NOMO-1 treated with dmso at 0.1 percent for 144 hours (cell line): ENCODE results near the gene HTRA3.
A peak's percentile ranks its signal among the peaks of the same experiment; 100 is the strongest.

Experiments used
- DNase-seq: peaks from one replicate; lab custom pipeline; 2025; ENCODE audit not compliant: unreplicated experiment; lab: John Stamatoyannopoulos, UW

HTRA3 gene

DNA sequence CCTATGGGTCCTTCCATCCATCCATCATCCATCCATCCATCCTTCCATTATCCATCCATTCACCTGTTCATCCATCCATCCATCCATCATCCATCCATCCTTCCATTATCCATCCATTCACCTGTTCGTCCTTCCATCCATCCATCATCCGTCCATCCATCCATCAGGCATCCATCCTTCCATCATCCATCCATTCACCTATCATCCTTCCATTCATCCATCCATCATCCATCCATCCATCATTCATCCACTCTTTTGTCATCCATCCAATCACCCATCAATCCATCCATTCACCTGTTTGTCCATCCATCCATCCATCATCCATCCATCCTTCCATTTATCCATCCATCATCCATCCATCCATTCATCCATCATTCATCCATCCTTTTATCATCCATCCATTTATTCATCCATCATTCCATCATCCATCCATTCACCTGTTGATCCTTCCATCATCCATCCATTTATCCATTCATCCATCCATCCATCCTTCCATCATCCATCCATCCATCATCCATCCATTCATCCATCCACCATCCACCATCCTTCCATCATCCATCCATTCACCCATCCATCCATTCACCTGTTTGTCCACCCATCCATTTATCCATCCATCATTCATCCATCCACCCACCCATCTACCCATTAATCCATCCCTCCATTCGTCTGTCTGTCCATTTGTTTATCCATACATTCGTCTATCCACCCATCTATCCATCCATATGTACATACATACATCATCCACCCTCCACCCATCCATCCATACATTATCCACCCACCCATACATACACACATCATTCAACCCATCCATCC, 35.7 kb upstream of the HTRA3 start:
- DNase-seq = no peak

DNA sequence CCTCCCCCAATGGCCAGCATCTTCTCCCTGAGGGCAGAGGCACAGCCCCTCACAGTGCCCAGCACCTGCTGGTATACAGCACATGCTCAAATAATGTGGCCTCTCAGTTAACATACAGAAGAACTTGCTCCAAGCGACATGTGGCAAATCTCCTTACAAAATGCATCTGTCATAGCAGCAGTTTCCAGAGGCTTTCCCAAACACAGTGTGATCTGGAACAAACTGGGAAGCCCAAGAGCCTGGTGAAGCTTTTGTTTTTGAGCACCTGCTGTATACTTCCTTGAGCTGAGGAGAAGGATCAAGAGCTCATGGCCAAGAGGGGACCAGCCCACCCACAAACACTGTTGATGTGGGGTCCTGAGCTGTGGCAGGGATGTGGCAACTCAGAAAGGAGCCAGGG, 34.8 kb upstream of the HTRA3 start:
- no peak for DNase-seq

DNA sequence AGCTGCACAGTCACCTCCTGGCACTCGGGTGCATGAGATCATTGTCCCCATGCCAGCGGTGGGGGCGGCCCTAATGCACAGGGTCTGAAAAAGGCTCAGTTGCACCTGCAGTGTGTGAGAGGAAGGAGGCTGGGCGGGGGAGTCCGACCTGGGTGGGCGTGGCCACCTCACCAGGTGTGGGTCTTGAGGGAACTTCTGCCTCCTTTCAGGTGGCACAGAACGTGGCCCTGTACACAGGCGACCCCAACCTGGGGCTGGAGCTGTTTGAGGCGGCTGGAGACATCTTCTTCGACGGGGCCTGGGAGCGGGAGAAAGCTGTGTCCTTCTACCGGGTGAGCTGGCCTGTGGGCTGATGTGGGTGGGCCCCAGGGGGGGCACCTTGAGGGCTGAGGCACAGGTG, 34.3 kb upstream of the HTRA3 start:
- no peak for DNase-seq

DNA sequence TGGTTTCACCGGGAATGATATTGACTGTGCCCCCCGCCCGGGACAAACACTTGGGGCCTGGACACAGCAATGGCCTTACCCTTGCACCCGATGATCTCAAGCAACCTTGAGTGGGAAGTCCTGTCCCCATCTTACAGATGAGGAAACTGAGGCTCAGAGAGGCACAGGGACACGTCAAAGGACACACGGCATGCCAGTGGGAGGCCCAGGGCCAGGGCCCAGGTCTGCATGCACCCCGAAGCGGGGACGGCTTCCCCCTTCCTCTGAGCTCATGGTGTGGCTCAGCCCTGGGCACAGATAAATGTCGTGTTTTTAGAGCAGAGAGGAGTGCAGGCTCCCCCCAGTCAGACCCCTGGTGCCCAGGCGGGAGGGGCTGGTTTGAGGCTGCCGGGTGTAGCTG, 33.9 kb upstream of the HTRA3 start:
- DNase-seq = no peak

DNA sequence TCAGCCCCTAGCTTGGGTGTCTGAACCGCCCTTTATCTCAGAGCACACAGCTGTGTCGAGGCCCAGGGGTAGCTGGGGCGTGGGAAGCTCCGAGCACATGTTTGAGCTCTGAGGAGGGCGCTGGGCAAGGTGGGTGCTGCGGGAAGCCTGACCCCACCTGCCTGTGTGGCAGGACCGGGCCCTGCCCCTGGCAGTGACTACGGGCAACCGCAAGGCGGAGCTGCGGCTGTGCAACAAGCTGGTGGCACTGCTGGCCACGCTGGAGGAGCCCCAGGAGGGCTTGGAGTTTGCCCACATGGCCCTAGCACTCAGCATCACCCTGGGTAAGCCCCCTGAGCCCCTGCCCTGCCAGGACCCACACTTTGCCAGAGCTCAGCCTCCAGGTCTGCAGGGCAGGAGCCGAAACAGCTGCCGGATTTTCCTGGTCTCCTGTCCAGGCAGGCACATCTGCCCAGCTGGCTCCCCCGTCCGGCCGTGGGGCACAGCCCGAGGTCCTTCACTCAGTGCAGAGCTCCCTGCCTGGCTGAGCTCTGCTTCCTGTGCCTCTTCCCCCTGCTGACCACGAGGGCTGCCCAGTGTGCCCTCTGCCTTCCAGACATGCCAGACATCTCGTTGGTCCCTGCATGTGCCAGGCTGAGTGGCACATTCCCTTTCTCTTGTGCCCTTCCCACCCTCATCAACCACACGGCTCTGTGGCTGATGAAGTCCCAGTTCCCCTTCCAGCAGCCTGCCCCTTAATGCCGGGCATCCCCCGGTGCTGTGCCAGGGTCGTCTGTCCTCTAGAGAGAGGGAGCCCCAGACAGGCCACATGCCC, 33.2 kb upstream of the HTRA3 start:
- no peak for DNase-seq

DNA sequence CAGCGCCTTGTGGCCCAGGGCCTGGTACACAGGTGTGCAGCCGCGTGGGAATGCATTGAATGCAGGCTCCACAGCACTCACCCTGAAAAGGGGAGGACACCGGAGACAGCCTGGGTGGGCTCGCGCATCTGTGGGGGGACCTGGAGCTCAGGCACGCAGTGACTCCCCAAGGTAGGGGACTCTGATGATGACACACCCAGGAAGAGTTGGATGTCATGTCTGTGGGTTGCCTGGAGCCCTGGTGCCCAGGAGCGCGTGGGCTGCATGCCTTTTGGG, 32.7 kb upstream of the HTRA3 start:
- DNase-seq = no peak

DNA sequence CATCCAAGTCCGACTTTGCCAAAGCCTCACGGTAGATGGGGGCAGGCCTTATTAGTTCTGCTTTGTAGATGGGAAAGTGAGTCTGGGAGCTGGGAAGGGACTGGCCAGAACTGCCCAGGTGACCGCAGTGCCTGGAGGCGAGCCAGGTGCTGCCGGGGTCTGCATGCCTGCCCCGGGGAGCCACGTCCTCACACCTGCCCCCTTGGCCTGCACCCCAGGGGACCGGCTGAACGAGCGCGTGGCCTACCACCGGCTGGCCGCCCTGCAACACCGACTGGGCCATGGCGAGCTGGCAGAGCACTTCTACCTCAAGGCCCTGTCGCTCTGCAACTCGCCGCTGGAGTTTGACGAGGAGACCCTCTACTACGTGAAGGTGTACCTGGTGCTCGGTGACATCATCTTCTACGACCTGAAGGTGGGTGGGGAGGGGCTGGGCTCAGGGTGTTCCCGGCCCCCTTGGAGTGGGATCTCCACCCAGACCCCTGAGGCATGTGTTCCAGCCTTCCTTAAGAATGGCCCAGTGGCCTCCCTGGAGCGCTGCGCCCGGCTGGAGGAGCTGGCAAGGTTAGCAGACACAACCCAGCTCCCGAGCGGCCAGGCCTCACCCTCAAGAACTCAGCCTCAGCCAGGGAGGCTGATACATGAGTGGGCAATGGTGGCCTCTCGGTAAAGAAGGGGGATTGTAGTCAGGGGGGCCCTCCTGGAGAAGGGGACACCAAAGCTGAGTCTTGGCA, 32.1 kb upstream of the HTRA3 start:
- DNase-seq = no peak

DNA sequence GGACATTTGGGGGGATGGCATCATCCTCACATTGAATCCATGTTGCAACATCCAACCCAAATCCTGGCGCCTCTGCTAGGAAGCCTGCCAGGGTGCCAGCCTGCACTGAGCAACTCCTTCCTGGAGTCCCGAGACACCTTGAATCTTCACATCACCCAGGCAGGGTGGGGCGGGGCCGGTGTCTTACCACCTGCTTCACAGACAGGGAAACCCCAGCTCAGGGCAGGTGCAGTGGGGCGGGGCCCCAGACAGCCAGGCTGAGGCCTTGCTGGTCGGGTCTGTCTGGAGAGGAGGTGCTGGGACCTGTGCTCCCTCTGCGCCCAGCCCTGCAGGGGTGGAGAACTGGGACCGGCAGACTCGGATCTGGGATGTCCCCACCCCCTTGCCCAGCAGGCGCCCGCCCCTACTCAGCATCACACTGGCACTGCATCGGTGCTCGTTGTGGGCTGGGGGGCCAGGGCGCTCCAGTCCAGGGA, 31.5 kb upstream of the HTRA3 start:
- no peak for DNase-seq

DNA sequence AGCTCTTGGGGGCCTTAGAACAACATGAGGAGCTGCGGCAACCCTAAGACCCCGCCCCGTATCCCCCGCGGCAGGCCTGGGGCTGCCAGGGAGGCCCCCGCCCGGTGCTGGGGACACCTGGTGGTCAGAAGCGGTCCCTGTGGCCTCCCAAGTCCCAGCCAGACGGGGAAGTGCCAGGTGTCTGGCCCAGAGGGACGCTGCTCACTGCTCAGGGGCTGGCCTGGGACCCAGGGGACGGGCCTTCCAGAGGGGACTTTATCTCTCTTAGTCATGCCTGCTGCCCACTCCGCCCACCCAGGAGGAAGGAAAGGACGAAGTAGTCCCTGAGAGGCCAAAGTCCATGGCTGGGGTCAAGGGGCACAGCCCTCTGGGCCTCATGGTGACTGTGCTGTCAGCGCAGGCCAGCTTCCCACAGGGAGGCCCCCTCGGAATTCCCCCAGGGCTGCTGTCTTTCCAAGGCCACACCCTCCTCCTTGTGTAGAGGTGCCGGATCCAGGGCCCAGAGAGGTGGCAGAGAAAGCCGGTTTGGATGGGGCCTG, 31.0 kb upstream of the HTRA3 start:
- no peak for DNase-seq

DNA sequence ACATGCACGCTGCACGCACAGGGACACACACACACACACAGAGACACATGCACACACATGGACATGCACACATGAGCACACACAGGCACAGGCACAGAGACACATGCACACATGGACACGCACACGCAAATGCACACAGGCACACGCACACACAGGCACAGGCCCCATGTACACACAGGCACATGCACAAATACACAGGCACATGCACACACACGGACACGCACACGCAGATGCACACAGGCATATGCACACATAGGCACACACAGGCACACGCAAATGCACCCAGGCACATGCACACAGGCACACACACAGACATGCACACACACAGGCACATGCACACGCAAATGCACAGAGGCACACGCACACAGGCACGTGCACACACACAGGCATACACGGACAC, 30.3 kb upstream of the HTRA3 start:
- no peak for DNase-seq

DNA sequence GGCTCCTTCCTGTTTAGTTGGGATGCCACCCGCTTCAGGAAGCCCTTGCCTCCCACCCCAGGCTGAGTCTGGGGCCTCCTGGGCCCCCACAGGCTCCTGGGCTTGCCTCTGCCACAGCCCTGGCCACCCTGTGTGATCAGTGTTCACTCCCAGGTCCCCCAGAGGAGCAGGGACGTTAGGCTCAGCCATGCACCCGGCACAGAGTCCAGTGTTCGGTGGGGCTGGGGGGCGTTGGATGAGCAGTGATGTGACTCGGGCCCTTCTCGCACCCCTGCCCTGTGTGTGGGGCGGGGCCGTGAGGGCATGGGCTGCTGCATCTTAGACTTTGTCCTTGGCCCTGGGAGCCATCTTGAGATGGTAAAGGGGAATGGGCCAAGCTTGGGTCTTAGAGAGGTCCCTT, 29.9 kb upstream of the HTRA3 start:
- no peak for DNase-seq

DNA sequence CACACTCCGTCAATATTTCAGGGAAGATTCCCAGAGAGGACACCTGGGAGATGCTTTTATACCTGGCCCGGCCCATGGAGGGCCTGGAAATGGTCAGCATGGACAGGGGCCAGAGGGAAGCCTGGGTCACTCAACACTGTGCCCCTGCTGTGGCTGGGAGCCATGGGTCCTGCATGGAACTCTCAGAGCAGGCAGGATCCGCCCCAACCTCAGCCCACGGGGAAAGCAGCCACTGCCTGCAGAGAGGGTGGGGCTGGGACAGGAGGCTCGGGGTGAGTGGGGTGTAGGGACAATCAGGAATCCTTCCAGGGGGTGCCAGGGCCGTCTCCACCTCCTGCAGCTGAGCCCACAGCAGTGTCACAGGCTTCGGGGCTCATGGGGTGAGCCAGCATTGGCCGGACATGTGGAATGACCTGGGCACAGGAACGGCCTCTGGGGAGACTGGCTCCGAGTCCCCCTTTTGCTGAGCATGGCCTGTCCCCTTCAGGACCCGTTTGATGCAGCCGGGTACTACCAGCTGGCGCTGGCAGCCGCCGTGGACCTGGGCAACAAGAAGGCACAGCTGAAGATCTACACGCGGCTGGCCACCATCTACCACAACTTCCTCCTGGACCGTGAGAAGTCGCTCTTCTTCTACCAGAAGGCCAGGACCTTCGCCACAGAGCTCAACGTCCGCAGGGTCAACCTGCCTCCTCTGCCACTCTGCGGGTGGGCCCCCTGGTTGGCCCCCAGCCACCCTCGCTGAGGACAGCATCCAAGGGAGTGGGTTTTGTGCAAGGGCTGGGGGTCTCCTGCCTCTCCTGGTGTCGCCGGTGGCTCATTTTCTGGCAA, 29.1 kb upstream of the HTRA3 start:
- no peak for DNase-seq

DNA sequence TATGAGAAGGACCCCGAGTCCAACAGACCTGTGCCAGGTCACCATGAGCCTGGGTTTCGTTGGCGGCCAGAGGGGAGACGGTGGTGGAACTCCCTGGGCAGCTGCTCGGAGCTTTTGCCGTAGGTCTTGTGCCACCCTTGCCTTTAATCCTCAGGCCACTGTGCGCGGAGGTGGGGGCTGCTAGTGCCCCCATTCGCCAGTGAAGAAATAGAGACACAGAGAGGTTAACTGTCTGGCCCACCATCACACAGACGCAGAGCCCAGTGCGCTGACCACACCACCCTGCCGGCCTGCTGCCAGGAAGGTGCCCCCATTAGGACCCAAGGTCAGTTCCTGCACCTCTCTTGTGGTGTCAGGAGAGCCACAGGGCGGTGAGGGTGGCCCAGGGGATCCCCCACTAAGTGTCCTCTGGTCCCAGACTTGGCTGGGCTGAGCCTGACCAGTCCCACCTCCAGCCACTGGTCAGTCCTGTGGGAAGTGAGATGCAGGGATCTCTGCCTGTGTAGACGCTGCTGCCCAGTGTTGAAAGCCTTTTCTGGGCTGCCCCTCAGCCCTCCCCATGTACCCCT, 28.3 kb upstream of the HTRA3 start:
- no peak for DNase-seq

DNA sequence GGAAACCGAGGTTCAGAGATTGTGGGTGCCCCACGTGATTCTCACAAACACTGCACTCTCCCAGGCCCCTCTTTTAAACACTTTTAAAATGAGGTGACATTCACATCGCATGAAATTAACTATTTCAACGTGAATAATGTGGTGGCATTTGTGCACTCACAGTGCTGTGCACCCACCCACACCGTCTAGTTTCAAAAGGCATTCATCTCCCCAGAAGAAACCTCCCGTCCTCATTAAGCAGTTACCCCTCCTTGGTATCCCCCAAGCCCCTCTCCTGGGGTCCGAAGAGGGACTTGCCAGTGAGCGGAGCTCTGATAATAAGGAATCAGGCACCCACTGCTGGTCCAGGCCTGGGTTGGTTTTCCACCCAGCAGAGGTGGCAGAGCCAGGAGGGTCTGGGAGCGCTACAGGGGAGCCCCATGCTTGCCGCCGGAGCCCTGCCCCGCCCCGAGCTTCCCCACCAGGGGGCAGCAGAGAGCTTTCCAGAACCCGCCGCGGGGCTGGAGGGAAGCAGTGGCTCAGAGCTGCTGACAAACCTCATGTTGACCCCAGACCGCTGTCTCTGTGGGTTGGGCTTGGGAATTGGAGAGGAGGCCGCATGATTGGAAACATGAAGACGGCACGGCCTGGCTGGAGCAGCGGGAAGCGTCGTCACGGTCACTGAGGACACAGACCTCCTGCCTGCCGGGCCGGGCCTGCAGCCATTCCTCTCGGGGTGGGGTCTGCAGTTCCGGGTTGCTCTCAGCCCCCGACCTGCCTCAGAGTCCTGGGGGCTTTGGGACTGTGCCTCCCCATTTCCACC, 27.5 kb upstream of the HTRA3 start:
- DNase-seq = peak; percentile 11

DNA sequence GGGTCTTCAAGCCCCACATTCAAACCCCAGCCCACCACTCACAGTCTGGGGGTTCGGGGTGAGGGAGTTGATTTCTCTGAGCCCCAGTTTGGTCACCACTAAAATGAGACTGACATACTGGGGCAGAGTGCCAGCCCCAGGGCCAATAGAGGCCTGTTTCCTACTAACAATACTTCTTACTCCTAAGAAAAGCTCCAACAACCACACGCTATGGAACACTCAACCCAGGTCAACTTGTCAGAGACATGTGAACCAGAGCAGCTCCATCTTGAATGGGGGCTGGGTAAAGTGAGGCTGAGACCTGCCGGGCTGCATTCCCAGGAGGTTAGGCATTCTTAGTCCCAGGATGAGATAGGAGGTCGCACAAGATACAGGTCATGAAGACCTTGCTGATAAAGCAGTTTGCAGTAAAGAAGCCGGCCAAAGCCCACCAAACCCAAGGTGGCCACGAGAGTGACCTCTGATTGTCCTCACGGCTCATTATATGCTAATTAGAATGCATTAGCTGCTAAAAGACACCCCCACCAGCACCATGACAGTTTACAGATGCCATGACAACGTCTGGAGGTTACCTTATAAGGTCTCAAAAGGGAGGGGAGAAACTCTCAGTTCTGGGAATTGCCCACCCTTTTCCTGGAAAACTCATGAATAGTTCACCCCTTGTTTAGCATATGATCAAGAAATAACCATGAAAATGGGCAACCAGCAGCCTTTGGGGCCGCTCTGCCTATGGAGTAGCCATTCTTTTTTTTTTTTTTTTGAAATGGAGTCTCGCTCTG, 26.6 kb upstream of the HTRA3 start:
- DNase-seq = no peak

DNA sequence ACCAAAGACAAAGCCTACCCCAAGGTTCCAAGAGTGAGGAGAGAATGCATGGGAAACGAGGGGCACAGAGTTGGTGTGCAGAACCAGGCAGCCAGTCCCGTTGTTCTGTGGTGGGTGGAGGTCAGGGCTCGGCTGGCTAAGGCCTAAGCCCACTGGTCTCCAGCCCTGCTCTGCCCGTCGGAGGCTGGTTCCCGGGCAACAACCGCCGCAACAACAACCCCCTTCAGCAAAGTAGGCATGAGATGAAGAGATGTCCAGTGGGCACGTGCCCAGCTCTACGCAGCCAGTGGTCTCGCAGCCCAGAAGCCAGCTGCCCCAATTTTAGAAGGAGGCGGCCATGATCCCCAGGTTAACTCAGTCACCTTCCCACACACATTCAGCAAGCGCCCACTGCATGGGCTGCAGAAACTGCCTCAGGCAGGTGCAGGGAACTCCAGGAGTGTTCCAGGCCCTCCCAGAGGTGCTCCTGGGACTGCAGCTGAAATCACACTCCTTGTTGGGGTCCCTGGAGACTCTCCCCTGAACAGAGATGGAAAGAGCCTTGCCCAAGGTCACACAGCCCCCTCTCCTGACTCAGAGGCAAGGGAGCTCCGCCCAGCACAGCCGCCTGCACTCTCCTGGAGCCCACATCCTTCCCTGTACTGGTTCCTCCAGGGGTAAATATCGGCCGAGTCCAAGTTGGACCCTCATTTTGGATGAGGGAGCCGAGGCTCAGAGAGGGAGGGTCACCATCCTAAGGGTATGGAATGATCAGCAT, 25.4 kb upstream of the HTRA3 start:
- DNase-seq = no peak

DNA sequence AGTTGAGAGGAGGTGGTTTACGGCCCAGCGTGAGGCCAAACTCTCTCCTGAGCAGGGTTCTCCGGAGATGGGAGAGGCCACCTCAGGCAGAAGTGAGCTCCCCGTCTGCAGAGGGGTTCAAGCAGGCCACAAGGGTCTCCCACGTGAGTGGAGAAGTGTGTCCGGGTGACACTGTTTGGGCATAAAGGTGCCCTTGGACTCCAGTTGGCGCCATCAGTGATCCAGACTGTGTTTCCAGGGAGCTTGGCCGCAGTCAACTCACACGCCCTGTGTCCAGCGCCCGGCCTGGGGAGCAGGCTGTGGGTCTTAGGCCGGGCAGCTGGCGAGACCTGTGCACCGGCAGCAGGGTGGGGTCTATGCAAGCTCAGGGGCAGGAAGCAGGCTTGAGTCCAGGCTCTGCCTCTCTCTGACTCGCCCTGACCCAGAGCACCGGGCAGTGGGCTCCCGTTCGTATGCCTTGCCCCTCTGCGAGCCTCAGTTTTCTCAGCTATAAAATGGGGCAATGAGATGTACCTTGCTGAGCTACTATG, 24.6 kb upstream of the HTRA3 start:
- DNase-seq = no peak
